KMS-11 (cell line): Measurements from ENCODE around the gene IL6R.
"Not testable (repeated sequence)": the region's sequence is repeated elsewhere in the genome, so short reads cannot be mapped to it uniquely, and the experiment has no call there.

Experiments
- H2AFZ ChIP-seq: fragments of 200-600 bp; sonication (generic); 2 replicates; pipeline ENCODE4 v1.6.1; 2016; ENCODE audit warnings: antibody characterized with exemption, mixed run types, low read depth
- H3K27ac ChIP-seq: fragments of 200-600 bp; sonication (generic); 2 replicates; pipeline ENCODE4 v1.6.1; 2016; ENCODE audit warnings: mild to moderate bottlenecking, mixed run types
- H3K27me3 ChIP-seq: fragments of 200-600 bp; sonication (generic); 2 replicates; pipeline ENCODE4 v1.6.1; 2017; ENCODE audit warnings: mild to moderate bottlenecking, low read depth, mixed run types, moderate library complexity; ENCODE audit not compliant: insufficient read depth
- H3K36me3 ChIP-seq: fragments of 200-600 bp; sonication (generic); 2 replicates; pipeline ENCODE4 v1.6.1; 2017; ENCODE audit warnings: mild to moderate bottlenecking, mixed run types; ENCODE audit not compliant: insufficient read depth
- H3K4me1 ChIP-seq: fragments of 200-600 bp; sonication (generic); 2 replicates; pipeline ENCODE4 v1.6.1; 2016; ENCODE audit warnings: mild to moderate bottlenecking, low read depth, mixed run types; ENCODE audit not compliant: poor library complexity, severe bottlenecking
- H3K4me2 ChIP-seq: fragments of 200-600 bp; sonication (generic); 2 replicates; pipeline ENCODE4 v1.7.0; 2016; ENCODE audit warnings: mild to moderate bottlenecking, mixed run types
- H3K4me3 ChIP-seq: fragments of 200-600 bp; sonication (generic); IDR thresholded peaks from 2 replicates; pipeline ENCODE4 v1.6.1; 2017; ENCODE audit warnings: low read depth, low read length, mixed read lengths; ENCODE audit not compliant: insufficient read depth
- H3K79me2 ChIP-seq: fragments of 200-600 bp; sonication (generic); 2 replicates; pipeline ENCODE4 v1.6.1; 2016; ENCODE audit warnings: low read depth, mixed run types; ENCODE audit not compliant: insufficient read depth
- H3K9ac ChIP-seq: fragments of 200-600 bp; sonication (generic); 2 replicates; pipeline ENCODE4 v1.6.1; 2016; ENCODE audit warnings: mild to moderate bottlenecking, mixed run types
- H4K20me1 ChIP-seq: fragments of 200-600 bp; sonication (generic); 2 replicates; pipeline ENCODE4 v1.6.1; 2016; ENCODE audit warnings: mild to moderate bottlenecking, mixed run types; ENCODE audit not compliant: insufficient read depth
- TF ChIP-seq, protein P1 (sequence below): fragments of 200-600 bp; sonication (generic); conservative IDR thresholded peaks from 2 replicates; pipeline ENCODE4 v1.6.1; 2017; ENCODE audit warnings: low read depth, mild to moderate bottlenecking, antibody characterized with exemption, low read length, moderate library complexity, mixed read lengths

The IL6R gene

GRCh38 chr1:154371436-154371835 lies 33.7 kb upstream of the IL6R start:
- H3K4me1 ChIP-seq, result no peaks in the 10 kb centered on the region
- TF ChIP-seq, protein P1, sequence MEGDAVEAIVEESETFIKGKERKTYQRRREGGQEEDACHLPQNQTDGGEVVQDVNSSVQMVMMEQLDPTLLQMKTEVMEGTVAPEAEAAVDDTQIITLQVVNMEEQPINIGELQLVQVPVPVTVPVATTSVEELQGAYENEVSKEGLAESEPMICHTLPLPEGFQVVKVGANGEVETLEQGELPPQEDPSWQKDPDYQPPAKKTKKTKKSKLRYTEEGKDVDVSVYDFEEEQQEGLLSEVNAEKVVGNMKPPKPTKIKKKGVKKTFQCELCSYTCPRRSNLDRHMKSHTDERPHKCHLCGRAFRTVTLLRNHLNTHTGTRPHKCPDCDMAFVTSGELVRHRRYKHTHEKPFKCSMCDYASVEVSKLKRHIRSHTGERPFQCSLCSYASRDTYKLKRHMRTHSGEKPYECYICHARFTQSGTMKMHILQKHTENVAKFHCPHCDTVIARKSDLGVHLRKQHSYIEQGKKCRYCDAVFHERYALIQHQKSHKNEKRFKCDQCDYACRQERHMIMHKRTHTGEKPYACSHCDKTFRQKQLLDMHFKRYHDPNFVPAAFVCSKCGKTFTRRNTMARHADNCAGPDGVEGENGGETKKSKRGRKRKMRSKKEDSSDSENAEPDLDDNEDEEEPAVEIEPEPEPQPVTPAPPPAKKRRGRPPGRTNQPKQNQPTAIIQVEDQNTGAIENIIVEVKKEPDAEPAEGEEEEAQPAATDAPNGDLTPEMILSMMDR, result no peak
- no peaks in the 10 kb centered on the region for H3K79me2 ChIP-seq
- H3K4me3 ChIP-seq, result no peak overlapping the region
- H3K36me3 ChIP-seq, result no peaks in the 10 kb centered on the region
- H3K9ac ChIP-seq, result no peak overlapping the region
- no peaks in the 10 kb centered on the region for H3K27me3 ChIP-seq
- no peak overlapping the region for H2AFZ ChIP-seq
- no peak overlapping the region for H3K27ac ChIP-seq
- H3K4me2 ChIP-seq, result no peak overlapping the region
- no peaks in the 10 kb centered on the region for H4K20me1 ChIP-seq

DNA sequence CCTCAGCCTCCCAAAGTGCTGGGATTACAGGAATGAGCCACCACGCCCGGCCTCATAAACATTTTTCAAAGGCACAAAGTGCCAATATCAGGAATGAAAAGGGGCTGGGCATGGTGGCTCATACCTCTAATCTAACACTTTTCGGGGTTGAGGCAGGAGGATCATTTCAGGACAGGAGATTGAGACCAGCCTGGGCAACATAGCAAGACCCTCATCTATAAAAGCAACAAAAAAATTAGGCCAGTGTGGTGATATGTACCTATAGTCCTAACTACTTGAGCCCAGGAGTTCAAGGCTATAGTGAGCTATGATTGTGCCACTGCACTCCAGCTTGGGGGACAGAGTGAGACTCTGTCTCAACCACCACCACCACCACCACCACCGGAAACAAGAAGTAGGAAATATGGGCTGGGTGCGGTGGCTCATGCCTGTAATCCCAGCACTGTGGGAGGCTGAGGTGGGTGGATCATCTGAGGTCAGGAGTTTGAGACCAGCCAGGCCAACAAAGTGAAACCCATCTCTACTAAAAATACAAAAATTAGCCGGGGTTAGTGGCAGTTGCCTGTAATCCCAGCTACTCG lies 31.3 kb upstream of the IL6R start:
- not testable (repeated sequence) for H3K27me3 ChIP-seq, H3K27ac ChIP-seq, H4K20me1 ChIP-seq, H3K4me2 ChIP-seq, H3K4me1 ChIP-seq, H3K36me3 ChIP-seq, H3K79me2 ChIP-seq, H2AFZ ChIP-seq, H3K9ac ChIP-seq, H3K4me3 ChIP-seq

GRCh38 chr1:154379301-154379700 lies 25.8 kb upstream of the IL6R start:
- Histone ChIP-seq H3K4me1 (no peaks in the 10 kb centered on the region), H3K4me2 (no peak overlapping the region), H3K27me3 (no peaks in the 10 kb centered on the region), H3K9ac (no peak overlapping the region), H3K36me3 (no peaks in the 10 kb centered on the region), H2AFZ (no peak overlapping the region), H3K4me3 (no peak overlapping the region), H3K27ac (no peak overlapping the region), H4K20me1 (no peaks in the 10 kb centered on the region), H3K79me2 (no peaks in the 10 kb centered on the region)
- TF ChIP-seq, protein P1, result no peak

DNA sequence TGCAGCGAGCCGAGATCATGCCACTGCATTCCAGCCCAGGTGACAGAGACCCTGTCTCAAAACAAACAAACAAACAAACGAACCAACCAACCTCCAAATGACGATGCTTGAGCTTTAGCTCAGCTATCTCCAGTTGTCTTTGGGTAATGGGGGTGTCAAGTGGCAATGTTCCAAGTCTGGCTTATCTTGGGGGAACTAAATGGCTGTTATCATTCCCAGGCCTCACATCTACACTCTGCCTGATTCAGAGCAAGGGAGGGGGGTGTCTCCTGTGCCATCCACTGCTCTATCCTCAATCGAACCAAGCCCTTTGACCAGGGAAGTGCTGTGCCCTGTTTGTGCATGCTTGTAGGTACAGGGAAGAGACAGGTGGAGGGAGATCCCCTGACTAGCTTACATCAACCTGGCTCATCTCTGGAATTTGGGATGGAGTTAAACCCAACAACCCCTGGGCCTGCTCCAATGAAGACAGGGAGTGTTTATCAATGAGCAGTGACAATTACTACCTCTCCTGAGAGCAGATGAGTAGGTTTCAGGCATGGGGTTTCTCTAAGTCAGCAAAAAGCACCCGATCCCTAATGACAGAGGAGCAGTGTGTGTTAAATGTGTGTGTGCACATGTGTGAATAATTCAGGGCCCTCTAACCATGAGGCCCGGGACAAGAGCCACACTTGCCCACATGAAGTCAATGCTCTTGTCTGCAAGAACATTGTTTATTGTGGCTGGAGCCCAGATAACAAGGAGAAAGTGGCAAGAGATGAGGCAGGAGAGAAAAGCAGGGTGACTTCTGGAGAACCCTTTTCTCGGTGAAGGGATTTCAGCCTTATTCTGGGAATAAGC lies 20.3 kb upstream of the IL6R start:
- H4K20me1 ChIP-seq, result no peaks in the 10 kb centered on the region
- peak overlapping the region; percentile 41; the same call in 1 of the 2 replicates for H2AFZ ChIP-seq
- peak overlapping the region; percentile 3; the same call in 1 of the 2 replicates for H3K4me2 ChIP-seq
- H3K9ac ChIP-seq, result no peak overlapping the region
- TF ChIP-seq, protein P1, result no peak
- no peaks in the 10 kb centered on the region for H3K36me3 ChIP-seq
- H3K4me3 ChIP-seq, result no peak overlapping the region
- H3K4me1 ChIP-seq, result peaks cover 13% of the 10 kb centered on the region
- H3K27me3 ChIP-seq, result no peaks in the 10 kb centered on the region
- no peak overlapping the region for H3K27ac ChIP-seq
- no peaks in the 10 kb centered on the region for H3K79me2 ChIP-seq
